ENCODE measurements around the gene CEMIP.
"Not testable (repeated sequence)": the region's sequence is repeated elsewhere in the genome, so short reads cannot be mapped to it uniquely, and the experiment has no call there.

The CEMIP gene

DNA sequence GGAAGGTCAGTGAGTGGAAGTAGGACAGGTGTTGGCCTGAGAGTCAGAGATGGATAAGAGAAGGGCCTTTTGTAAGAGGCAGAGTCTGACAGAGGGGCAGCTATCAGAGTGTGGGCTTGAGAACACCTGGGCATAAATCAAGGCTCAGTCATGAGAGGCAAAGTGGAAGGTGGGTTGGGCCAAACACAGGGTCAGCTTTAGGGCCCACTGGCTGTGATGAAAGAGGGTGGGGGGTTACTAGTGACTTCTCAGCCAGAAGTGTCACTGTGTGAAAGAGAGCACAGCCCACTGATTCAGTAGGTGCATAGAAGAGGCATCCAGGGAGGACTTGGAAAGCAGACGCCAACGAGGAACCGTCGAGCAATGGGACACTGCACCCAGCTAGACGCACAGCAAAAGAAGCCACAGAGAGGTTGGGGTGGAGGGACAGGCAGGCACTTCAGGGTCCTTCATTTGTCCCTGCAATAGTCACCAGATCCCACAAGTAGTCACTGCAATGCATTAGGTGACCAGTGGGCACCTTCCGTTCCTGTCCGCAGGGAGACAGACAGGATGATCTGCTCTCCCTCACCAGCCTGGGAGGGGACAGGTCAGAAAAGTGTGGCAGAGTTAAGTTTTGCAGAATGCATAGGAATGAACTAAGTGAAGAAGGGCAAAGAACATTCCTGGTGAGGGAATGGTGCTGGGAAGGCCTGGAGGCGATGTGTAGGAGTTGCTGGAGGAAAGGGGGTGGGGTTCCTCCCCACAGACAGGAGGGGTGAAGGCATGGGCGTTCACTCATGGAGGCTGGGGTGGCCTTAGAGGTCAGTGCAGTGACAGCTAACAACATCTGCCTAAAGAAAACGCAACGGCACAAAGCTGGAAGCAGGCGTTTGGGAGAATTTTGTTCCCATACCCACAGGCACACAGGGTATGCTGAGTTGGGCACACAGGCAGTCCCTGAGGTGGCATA is 174.1 kb downstream of the CEMIP start:
- no peak for DNase-seq (ENCODE audit: low read depth)

- DNase-seq (ENCODE audit: low read depth): no peak
These were observed 175.0 kb downstream of the CEMIP start for GRCh38 chr15:80953953-80954778.

- DNase-seq (ENCODE audit: low read depth): peak; percentile 31
These were observed 176.6 kb downstream of the CEMIP start for GRCh38 chr15:80955571-80956452.

DNA sequence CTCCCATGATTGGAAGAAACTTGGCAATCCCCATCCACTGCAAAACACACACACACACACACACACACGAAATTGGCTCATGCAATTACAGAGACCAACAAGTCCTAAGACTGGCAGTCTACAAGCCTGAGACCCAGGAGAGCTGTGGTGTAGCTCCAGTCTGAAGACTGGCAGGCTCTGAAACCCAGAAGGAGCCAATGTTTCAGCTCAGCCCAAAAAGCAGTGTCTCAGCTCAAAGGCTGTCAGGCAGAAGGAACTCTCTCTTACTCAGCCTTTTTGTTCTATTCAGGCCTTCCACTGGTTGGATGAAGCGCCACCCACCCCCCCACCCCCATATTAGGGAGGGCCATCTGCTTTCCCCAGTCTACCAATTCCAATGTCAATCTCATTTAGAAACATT is 178.4 kb downstream of the CEMIP start:
- no peak for DNase-seq (ENCODE audit: low read depth)

GRCh38 chr15:80957976-80958375 is 178.8 kb downstream of the CEMIP start:
- DNase-seq (ENCODE audit: low read depth): no peak

DNA sequence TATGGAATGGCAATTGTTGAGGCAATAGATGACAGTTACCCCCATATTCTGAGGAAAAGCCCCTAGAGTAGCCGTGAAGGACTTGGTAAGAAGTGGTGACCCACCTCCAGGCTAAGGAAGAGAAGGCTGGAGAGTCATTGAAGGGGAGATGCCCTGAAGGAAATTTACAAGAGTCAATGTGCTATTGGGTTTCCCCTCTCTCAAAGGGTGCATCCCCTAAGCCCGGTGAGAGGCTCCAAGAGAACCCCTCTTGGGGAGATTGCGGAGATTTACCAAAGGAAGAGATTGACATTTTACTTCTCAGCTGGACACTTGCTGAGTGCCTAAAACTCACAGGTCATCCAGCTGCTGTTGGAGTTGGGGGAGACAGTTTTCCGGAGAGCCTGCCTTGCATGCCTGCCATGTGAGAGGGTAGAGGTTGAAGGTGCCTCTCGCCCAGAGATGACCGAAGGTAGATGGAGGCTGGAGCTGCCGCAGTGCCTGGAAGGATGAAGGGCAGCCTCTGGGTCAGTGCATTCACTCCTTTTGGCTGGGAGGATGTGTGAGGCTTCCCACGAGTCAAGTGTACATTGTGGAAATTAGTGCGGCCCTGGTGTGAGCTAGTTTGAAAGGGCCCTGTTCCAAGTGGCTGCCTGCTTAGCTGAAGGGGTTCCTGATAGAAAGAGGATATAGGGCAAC is 179.8 kb downstream of the CEMIP start:
- no peak for DNase-seq (ENCODE audit: low read depth)

DNA sequence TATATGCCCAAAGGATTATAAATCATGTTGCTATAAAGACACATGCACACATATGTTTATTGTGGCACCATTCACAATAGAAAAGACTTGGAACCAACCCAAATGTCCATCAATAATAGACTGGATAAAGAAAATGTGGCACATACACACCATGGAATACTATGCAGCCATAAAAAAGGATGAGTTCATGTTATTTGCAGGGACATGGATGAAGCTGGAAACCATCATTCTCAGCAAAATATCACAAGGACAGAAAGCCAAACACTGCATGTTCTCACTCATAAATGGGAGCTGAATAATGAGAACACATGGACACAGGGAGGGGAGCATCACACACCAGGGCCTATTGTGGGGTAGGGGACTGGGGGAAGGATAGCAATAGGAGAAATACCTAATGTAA is 186.3 kb downstream of the CEMIP start:
- not testable (repeated sequence) for DNase-seq (ENCODE audit: low read depth)

GRCh38 chr15:80966431-80967197 is 187.4 kb downstream of the CEMIP start:
- DNase-seq (ENCODE audit: low read depth): no peak

DNA sequence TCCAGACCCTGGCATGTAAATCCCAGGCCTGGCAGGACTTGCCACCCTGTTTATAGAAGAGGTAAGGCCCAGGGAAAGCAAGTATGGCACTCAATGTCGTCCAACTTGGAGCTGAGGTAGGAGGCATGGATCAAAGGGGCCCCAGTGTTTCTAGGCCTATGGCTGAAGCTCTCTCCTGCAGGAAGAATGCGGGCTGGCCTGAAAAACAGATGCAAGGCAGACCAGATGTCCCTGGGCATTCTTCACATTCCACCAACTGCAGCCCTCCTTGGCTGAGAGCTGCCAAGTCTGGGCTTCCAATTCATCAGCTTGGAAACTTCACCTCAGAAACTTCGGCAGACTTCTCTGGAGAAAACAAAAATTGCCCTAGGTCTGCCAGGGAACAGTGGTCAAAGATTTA is 188.3 kb downstream of the CEMIP start:
- no peak for DNase-seq (ENCODE audit: low read depth)

- DNase-seq (ENCODE audit: low read depth): no peak
These were observed 188.9 kb downstream of the CEMIP start for GRCh38 chr15:80967991-80968510.

- no peak for DNase-seq (ENCODE audit: low read depth)
These were observed 190.1 kb downstream of the CEMIP start for GRCh38 chr15:80969316-80969715.

DNA sequence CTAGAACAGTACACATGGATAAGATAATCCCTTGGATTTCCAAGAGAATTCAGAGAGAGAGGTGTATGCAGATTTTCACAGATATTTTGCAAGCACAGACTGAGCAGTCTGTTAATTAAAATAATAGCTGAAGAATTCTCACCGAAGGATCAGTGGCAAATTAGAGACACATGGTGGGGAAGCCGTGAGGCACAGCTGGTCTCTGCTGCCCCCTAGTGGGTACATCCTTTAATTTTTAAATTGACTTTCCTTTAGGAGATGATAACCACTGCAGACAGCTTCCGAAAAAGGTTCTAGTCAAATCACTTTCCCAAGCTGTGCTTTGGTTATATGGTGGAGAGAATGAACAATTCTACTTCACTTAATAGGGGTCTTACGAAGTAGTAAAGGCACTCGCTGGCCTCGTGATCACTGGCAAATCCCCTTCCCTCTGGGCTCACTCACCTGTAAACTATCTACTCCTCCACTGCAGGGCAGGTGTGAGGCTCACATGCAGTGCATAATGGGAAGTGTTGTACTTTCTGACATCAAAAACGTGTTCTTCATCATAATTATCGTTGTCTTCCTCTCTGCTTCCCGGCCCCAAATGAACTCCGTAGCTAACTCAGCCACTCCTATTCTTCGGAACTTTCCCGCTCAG is 191.0 kb downstream of the CEMIP start:
- DNase-seq (ENCODE audit: low read depth): peak; percentile 20

GRCh38 chr15:80970658-80971057 is 191.5 kb downstream of the CEMIP start:
- DNase-seq (ENCODE audit: low read depth): no peak

DNA sequence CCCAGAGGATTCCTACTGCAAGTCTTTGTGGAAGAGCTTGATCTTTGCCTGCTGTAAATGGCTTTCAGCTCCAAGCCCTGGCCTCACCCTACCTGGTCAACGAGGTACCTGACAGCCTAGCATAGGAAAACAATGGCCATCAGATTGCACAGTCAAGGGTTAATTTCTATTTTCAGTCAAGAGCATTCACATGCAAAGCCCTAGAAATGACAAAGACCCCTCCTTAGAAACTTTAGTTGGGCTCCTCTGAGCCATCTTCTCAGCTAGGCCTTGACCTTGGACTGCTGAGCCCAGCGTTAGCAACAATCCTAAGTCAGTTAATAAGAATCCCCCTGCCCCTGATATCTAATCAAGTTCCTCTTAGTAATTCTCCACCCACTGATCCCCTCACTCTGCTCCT is 192.0 kb downstream of the CEMIP start:
- DNase-seq (ENCODE audit: low read depth): no peak

- no peak for DNase-seq (ENCODE audit: low read depth)
These were observed 193.1 kb downstream of the CEMIP start for GRCh38 chr15:80972276-80972675.

- DNase-seq (ENCODE audit: low read depth): no peak
These were observed 195.7 kb downstream of the CEMIP start for GRCh38 chr15:80974914-80975313.

- no peak for DNase-seq (ENCODE audit: low read depth)
These were observed 197.7 kb downstream of the CEMIP start for GRCh38 chr15:80976851-80977250.

DNA sequence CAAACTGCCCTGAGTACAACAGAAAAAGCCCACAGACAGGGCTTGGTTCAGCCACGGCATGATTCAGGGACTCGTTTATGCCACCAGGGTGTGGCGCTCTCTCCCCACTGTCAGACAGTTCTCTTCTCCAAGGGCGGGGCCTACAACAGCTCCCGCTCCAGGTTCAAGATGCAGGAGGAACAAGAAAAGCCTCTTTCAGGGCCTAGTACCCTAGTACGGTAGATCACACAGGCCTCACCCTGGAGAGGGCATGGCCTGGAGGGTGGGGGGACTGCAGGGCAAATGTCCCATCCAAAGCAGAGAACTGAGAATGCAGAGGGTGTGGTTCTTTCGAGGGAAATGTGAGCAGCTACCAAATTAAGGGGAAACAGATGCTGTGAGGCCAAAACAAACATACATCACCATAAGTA is 198.5 kb downstream of the CEMIP start:
- no peak for DNase-seq (ENCODE audit: low read depth)

DNA sequence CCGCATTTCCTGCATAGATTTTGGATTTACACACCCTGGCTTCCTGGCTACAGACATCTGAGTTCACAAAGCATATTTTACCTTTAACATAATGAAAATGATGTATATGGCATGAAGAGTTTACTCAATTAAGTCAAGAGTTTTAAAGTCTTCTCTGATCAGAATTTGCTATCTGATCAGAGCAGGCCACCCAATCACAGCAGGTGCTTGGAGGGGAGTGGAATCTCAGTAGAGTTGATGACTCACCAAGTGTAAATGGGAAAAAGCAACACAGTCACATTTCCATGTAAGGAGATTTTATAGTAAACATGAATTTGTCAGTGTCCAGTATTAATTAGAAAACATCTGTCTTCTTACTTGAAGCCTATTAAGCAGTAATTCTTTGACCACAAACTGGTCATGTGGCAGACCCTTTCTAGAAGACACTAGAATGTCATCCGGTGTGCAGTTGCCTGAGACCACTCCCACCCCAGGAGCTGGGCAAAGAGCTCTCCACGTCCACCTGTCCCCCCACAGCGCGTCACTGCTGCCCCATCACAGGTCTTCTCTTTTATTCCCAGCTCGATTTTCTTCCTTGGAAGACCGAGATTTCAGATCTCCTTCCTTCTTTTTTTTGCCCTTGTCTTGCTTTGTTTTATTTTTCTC is 199.6 kb downstream of the CEMIP start:
- no peak for DNase-seq (ENCODE audit: low read depth)

All from stimulated activated CD8-positive, alpha-beta memory T cell treated with anti-CD3 and anti-CD28 coated beads, Interleukin-12 subunit alpha, Interleukin-12 subunit beta, amount 100 ng/mL, for 4 hours (primary cell).